ENCODE results near the gene NPHP4. TPM values are rescaled to one million over a fixed set of nuclear protein-coding genes. Genes with fewer than 3 reads are reported as not detected.

NPHP4 gene
- total RNA-seq, 1 donor from 2014 or later = 8.8 TPM

GRCh38 chr1:5877001-5877400, 115.2 kb downstream of the NPHP4 start:
- no peak overlapping the region for H3K4me3 ChIP-seq (ENCODE audit: low read depth, low read length)
- no peak for TF ChIP-seq CTCF (conservative IDR thresholded peaks at IDR 0.05; ENCODE audit: low read depth, low read length)
- DNase-seq (ENCODE audit: low read depth) = no peak

GRCh38 chr1:5876094-5876650, 116.1 kb downstream of the NPHP4 start:
- H3K4me3 ChIP-seq (ENCODE audit: low read depth, low read length) = no peak overlapping the region
- no peak for TF ChIP-seq CTCF (conservative IDR thresholded peaks at IDR 0.05; ENCODE audit: low read depth, low read length)
- DNase-seq (ENCODE audit: low read depth) = no peak

- DNase-seq (ENCODE audit: low read depth) = no peak
- TF ChIP-seq CTCF (conservative IDR thresholded peaks at IDR 0.05; ENCODE audit: low read depth, low read length) = no peak
- H3K4me3 ChIP-seq (ENCODE audit: low read depth, low read length) = no peak overlapping the region
These were observed 116.8 kb downstream of the NPHP4 start for GRCh38 chr1:5875345-5875910.

- no peak for DNase-seq (ENCODE audit: low read depth)
- no peak for TF ChIP-seq CTCF (conservative IDR thresholded peaks at IDR 0.05; ENCODE audit: low read depth, low read length)
- no peak overlapping the region for H3K4me3 ChIP-seq (ENCODE audit: low read depth, low read length)
These were observed 117.7 kb downstream of the NPHP4 start for GRCh38 chr1:5874416-5875110.

- no peak for TF ChIP-seq CTCF (conservative IDR thresholded peaks at IDR 0.05; ENCODE audit: low read depth, low read length)
- no peak overlapping the region for H3K4me3 ChIP-seq (ENCODE audit: low read depth, low read length)
- DNase-seq (ENCODE audit: low read depth) = no peak
These were observed 118.7 kb downstream of the NPHP4 start for GRCh38 chr1:5873556-5873955.

GRCh38 chr1:5872886-5873285, 119.3 kb downstream of the NPHP4 start:
- no peak overlapping the region for H3K4me3 ChIP-seq (ENCODE audit: low read depth, low read length)
- TF ChIP-seq CTCF (conservative IDR thresholded peaks at IDR 0.05; ENCODE audit: low read depth, low read length) = no peak
- DNase-seq (ENCODE audit: low read depth) = no peak

Measured in epithelial cell of proximal tubule (primary cell).